GM19099 (cell line): ENCODE measurements around the gene FRS3.

Experiments used
- POLR2A ChIP-seq: IDR thresholded peaks from 3 replicates; pipeline ENCODE4 v1.6.1; 2011; ENCODE audit warnings: low read depth; ENCODE audit not compliant: insufficient read length; ENCODE audit errors: extremely low read depth

Gene FRS3

GRCh38 chr6:41720262-41720620 is 59.5 kb downstream of the FRS3 start:
- peak; percentile 6 for TF ChIP-seq POLR2A
